GM06990 (cell line): ENCODE measurements around the gene RAB41.
"Not testable (repeated sequence)": the region's sequence is repeated elsewhere in the genome, so short reads cannot be mapped to it uniquely, and the experiment has no call there.

Source experiments
- DNase-seq: peaks from one replicate; pipeline ENCODE4 v3.0.0-alpha.2; 2011; ENCODE audit not compliant: insufficient read length; ENCODE audit errors: extremely low read depth
- H3K27me3 ChIP-seq: replicated peaks from 2 replicates; pipeline ENCODE4 v1.6.0; 2011; ENCODE audit warnings: low read length; ENCODE audit not compliant: control insufficient read depth, insufficient read depth
- H3K36me3 ChIP-seq: 2 replicates; pipeline ENCODE4 v1.5.1; 2011; ENCODE audit warnings: low read length; ENCODE audit not compliant: control insufficient read depth, insufficient read depth
- H3K4me3 ChIP-seq: replicated peaks from 2 replicates; pipeline ENCODE4 v1.5.1; 2011; ENCODE audit warnings: low read depth, mild to moderate bottlenecking, control low read depth, low read length
- TF ChIP-seq, protein P1 (sequence below): IDR thresholded peaks from 2 replicates; pipeline ENCODE4 v1.5.1; 2011; ENCODE audit warnings: low read length, control low read depth, mild to moderate bottlenecking, inconsistent platforms; ENCODE audit not compliant: insufficient read depth, poor library complexity, severe bottlenecking

The RAB41 gene

DNA sequence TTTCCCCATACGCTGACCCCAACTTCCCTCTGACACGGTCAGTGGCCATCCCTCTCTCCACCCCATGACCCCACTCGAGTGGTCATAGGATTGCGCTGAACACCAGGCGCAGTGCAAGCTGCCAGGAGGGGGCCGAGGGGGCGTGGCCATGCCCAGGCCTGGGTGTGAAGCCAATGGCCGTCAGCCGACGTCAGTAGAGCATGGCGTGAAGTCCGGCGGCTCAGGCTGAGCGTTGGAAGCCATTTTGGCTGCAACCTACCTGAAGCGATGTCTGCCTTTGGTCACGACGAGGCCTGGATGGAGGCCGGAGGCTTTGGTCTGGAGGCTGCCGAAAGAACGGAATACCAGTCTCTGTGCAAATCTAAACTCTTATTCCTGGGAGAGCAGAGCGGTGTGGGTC lies at the start of gene RAB41:
Gene RAB41, plus strand, starts transcription at position 222 of the 400 bp plus-strand sequence. Its CDS starts 46 bp downstream, at position 268.
- H3K4me3 ChIP-seq = no peak within 1 kb of the TSS
- H3K36me3 ChIP-seq = no peaks in the 10 kb centered on the region
- H3K27me3 ChIP-seq = no peaks in the 10 kb centered on the region
- TF ChIP-seq, protein P1, sequence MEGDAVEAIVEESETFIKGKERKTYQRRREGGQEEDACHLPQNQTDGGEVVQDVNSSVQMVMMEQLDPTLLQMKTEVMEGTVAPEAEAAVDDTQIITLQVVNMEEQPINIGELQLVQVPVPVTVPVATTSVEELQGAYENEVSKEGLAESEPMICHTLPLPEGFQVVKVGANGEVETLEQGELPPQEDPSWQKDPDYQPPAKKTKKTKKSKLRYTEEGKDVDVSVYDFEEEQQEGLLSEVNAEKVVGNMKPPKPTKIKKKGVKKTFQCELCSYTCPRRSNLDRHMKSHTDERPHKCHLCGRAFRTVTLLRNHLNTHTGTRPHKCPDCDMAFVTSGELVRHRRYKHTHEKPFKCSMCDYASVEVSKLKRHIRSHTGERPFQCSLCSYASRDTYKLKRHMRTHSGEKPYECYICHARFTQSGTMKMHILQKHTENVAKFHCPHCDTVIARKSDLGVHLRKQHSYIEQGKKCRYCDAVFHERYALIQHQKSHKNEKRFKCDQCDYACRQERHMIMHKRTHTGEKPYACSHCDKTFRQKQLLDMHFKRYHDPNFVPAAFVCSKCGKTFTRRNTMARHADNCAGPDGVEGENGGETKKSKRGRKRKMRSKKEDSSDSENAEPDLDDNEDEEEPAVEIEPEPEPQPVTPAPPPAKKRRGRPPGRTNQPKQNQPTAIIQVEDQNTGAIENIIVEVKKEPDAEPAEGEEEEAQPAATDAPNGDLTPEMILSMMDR = no peak
- no peak for DNase-seq

DNA sequence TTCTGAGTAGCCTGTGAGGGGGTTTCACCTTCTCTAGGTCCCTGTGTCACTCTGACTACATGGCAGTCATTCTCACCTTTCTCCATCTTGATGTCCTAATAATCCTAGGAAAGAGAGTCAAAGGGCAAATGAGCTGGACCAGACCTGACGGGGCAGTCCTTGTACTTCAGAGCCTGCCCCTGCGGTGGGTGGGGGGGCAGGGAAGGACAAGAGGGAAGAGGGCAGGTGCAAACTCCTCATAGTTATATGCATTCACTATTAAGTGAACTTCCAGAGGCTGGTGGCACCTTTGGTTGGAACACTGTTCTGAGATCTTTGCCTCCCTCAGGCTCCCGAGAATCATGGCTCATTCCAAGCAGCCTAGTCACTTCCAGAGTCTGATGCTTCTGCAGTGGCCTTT lies 47.6 kb upstream of the RAB41 start, which contains the start of gene AWAT1:
Gene AWAT1, plus strand, starts transcription at position 301 of the 400 bp plus-strand sequence. Its CDS starts 41 bp downstream, at position 342.
- Histone ChIP-seq H3K27me3 (no peaks in the 10 kb centered on the region), H3K36me3 (no peaks in the 10 kb centered on the region), H3K4me3 (no peak within 1 kb of the TSS)
- TF ChIP-seq, protein P1 = no peak
- no peak for DNase-seq

GRCh38 chrX:70240751-70241150 lies 41.2 kb upstream of the RAB41 start:
- DNase-seq = no peak
- H3K27me3 ChIP-seq = no peaks in the 10 kb centered on the region

GRCh38 chrX:70241501-70241900 lies 40.5 kb upstream of the RAB41 start:
- TF ChIP-seq, protein P1 = no peak
- Histone ChIP-seq H3K4me3 (no peak overlapping the region), H3K36me3 (no peaks in the 10 kb centered on the region), H3K27me3 (no peaks in the 10 kb centered on the region)
- DNase-seq = no peak

More at GRCh38 chrX:70240751-70241150, 41.2 kb upstream of the RAB41 start:
- TF ChIP-seq, protein P1 = no peak
- Histone ChIP-seq H3K36me3 (no peaks in the 10 kb centered on the region), H3K4me3 (no peak overlapping the region)

GRCh38 chrX:70243601-70244000 lies 38.4 kb upstream of the RAB41 start:
- not testable (repeated sequence) for H3K4me3 ChIP-seq, H3K27me3 ChIP-seq, H3K36me3 ChIP-seq, DNase-seq

DNA sequence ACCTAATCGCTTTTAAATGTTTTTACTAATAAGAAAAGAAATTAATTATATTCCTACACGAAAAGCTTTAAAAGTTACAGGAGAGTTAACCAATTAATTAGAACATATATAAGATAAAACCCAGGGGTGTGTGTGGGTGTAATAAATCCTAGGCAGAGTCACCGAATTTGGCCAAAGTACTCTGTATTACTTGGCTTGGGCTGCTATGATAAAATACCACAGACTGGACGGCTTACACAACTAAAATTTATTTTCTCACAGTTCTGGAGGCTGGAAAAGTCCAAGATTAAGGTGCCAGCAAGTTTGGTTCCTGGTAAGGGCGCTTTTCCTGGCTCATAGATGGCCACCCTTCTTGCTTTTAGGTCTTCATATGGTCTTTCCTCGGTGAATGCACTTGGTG lies 37.1 kb upstream of the RAB41 start:
- TF ChIP-seq, protein P1 = no peak
- no peak overlapping the region for H3K4me3 ChIP-seq

More for the DNA sequence above, 37.1 kb upstream of the RAB41 start:
- no peaks in the 10 kb centered on the region for H3K27me3 ChIP-seq
- H3K36me3 ChIP-seq = no peaks in the 10 kb centered on the region
- DNase-seq = no peak
